GM10266 (cell line): ENCODE measurements around the gene TTLL5.

ENCODE experiments used
- DNase-seq: peaks from one replicate; pipeline ENCODE4 v3.0.0; 2012; ENCODE audit errors: extremely low spot score
- TF ChIP-seq, protein P1 (sequence below): IDR thresholded peaks from 2 replicates; pipeline ENCODE4 v1.5.1; 2012; ENCODE audit warnings: mild to moderate bottlenecking, low read depth; ENCODE audit not compliant: control insufficient read depth, insufficient read depth; ENCODE audit errors: missing control alignments

The TTLL5 gene

GRCh38 chr14:75752907-75753594 is 92.0 kb downstream of the TTLL5 start:
- no peak for DNase-seq
- TF ChIP-seq, protein P1, sequence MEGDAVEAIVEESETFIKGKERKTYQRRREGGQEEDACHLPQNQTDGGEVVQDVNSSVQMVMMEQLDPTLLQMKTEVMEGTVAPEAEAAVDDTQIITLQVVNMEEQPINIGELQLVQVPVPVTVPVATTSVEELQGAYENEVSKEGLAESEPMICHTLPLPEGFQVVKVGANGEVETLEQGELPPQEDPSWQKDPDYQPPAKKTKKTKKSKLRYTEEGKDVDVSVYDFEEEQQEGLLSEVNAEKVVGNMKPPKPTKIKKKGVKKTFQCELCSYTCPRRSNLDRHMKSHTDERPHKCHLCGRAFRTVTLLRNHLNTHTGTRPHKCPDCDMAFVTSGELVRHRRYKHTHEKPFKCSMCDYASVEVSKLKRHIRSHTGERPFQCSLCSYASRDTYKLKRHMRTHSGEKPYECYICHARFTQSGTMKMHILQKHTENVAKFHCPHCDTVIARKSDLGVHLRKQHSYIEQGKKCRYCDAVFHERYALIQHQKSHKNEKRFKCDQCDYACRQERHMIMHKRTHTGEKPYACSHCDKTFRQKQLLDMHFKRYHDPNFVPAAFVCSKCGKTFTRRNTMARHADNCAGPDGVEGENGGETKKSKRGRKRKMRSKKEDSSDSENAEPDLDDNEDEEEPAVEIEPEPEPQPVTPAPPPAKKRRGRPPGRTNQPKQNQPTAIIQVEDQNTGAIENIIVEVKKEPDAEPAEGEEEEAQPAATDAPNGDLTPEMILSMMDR: no peak

GRCh38 chr14:75753696-75754095 is 92.7 kb downstream of the TTLL5 start:
- TF ChIP-seq, protein P1: no peak
- no peak for DNase-seq

DNA sequence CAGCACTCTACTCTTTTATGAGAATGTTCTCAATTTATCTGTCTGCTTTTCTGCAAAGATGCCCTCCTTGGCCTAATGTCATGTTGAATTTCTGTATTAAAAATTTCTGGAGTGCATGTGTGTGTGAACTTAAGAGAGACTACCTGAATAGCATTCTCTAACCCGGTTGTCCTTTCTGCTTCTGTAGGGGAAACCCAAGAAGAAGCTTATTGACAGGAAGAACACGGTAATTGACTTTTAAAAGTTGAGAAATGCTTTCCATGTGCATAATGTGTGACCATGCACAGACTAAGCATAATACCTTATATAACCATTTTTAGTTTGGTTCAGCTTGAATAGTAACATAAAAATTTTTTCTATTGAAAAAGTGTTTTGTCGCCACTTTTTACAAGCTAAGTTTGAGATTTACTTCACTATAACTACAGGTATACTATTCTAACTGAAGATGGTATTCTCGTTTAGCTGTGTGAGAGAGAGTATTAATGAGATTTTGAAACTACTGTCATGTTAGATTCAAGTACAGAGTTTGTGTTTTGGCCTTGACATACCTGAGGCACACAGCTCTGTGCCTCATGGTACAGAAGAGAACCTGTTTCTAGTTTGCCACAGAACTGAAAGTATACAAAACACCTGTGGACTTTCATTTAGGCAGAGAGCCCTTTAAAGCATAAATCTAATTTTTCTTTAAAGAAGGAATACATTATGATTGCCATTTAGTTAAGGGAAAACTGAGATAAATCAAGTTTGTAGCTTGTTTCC is 96.8 kb downstream of the TTLL5 start:
- TF ChIP-seq, protein P1: no peak
- no peak for DNase-seq

- TF ChIP-seq, protein P1: no peak
- DNase-seq: no peak
Measured at GRCh38 chr14:75764020-75764419, 103.0 kb downstream of the TTLL5 start.

- peak; percentile 11 for DNase-seq
- TF ChIP-seq, protein P1: no peak
Measured at GRCh38 chr14:75769047-75769685, 108.1 kb downstream of the TTLL5 start.

- DNase-seq: no peak
- TF ChIP-seq, protein P1: no peak
Measured at GRCh38 chr14:75770635-75771034, 109.6 kb downstream of the TTLL5 start.
